Measurements from ENCODE around the gene MYH11.
"Not testable (repeated sequence)": the region's sequence is repeated elsewhere in the genome, so short reads cannot be mapped to it uniquely, and the experiment has no call there.

Gene MYH11

DNA sequence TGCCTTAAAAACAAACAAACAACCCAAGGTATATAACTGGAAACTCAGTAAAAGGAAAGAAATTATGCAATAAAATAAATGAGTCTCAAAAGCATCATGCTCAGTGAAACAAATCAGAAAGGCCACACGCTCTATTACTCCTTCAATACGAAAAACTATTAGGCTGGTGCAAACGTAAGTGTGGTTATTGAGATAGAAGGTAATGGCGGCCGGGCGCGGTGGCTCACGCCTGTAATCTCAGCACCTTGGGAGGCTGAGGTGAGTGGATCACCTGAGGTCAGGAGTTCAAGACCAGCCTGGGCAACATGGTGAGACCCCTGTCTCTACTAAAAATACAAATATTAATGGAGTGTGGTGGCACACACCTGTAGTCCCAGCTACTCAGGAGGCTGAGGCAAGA, 17.6 kb downstream of the MYH11 start:
- DNase-seq (ENCODE audit: low spot score): not testable (repeated sequence)

DNA sequence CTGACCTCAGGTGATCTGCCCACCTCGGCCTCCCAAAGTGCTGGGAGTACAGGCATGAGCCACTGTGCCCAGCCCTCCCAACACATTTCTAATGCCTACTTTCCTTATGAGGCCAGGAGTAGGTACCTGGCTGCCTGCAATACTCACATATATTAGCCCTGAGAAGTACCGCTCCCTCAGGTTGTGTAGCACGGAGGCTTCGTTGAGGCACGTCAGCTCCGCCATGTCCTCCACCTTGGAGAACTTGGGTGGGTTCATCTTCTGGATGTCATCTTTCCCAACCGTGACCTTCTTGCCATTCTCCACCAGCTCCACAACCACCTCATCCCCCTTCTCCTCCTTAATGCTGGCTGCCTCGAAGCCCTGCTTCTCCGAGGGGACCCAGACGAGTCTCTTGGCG, 19.1 kb downstream of the MYH11 start:
- no peak for DNase-seq (ENCODE audit: low spot score)

- no peak for DNase-seq (ENCODE audit: low spot score)
These were observed 19.7 kb downstream of the MYH11 start for GRCh38 chr16:15836965-15837611.

DNA sequence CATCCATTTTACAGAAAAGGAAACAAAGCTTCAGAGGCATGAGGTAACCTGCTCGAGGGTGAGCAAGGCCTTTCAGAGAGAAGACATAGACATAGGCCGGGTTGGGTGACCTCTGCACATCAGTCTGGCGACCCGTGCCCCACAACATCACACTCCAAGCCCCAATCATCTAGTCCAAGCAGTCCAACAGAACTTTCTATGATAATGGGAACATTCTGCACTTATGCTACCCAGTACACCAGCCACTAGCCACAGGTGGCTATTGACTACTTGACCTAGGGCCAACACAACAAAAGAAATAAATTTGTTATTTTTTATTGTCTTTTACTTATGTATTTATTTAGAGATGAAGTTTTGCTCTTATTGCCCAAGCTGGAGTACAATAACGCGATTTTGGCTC, 20.8 kb downstream of the MYH11 start:
- no peak for DNase-seq (ENCODE audit: low spot score)

GRCh38 chr16:15835136-15835878, 21.5 kb downstream of the MYH11 start:
- DNase-seq (ENCODE audit: low spot score): no peak

DNA sequence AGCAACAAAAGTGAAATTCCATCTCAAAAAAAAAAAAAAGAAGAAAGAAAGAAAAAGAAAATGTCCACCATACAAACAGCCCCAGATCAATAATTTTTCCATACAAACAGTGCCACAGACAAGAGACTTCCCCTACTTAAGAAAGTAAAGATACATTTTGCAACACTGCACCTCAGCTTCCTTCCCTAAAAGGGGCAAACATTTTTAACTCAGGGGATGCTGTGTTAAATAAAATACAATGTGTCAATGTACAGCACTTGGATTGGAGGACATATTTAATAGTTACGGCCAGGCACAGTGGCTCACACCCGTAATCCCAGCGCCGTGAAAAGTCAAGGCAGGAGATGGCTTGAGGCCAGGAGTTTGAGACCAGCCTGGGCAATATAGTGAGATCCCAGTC, 22.3 kb downstream of the MYH11 start:
- DNase-seq (ENCODE audit: low spot score): no peak

DNA sequence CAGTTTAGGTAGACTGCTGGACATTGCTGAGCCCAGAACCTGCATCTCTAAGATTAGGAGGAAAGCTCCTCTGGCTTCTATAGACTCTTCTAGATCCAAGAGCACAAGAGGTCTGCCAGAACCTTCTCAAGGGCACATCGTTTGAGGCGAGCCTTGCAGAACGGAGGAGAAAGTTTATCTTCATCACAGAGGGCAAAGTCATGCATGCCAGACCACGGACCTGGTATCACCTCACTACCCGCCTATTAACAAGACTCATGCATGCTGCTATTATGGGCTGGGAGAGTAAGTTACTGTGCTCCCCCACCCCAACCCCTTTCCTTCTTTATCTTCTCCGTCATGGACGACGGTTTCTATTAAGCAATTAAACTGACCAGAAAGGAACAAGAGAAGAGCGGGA, 23.3 kb downstream of the MYH11 start:
- no peak for DNase-seq (ENCODE audit: low spot score)

DNA sequence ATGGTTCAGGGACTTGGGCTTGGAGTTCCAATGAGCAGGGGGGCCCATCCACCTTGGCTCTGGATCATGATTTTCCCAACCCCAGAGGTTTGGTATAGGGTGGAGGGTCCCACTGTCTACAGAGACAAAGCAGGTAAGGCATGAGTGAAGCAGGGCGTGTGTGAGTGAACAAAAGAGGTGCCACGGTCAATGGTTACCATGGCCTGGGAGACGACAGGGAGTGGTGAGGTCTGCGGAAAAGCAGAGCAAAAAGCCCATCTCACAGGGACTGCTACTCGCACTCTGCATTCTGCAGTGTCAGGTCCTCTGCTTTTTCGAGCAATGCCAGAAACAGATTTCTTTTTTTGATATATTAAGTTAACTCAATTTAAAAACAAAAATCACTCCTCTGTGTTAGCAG, 24.6 kb downstream of the MYH11 start:
- DNase-seq (ENCODE audit: low spot score): no peak

GRCh38 chr16:15830832-15831451, 25.9 kb downstream of the MYH11 start:
- no peak for DNase-seq (ENCODE audit: low spot score)

- peak; percentile 51 for DNase-seq (ENCODE audit: low spot score)
These were observed 27.4 kb downstream of the MYH11 start for GRCh38 chr16:15829460-15829859.

- DNase-seq (ENCODE audit: low spot score): no peak
These were observed 29.0 kb downstream of the MYH11 start for GRCh38 chr16:15827709-15828343.

GRCh38 chr16:15827299-15827698, 29.5 kb downstream of the MYH11 start:
- no peak for DNase-seq (ENCODE audit: low spot score)

DNA sequence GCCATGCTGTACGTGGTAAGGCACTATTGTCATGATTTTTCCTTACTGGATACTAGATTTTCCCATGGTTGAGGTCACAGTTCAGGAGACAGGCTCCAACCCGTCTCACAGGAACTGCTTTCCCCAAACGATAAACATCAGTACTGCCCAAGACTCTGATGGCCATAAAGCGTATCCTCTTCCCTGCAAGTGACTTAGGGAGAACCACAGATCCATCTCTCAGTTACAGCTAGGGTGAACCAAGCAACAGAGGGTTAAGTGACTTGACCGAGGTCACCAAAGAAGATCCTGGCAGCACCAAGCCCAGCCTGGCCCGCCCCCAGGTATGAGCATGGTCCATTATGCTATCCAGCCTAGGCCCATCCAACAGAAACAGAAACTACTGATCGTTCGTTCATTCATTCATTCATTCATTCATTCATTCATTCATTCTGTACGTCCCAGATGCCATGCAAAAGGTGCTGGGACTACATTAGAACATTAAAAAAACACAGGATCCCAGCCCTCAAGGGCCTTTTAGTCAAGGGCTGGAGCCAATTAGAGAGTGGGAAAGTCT, 31.0 kb downstream of the MYH11 start:
- DNase-seq (ENCODE audit: low spot score): no peak

GRCh38 chr16:15822957-15823356, 33.9 kb downstream of the MYH11 start:
- no peak for DNase-seq (ENCODE audit: low spot score)

- no peak for DNase-seq (ENCODE audit: low spot score)
These were observed 36.0 kb downstream of the MYH11 start for GRCh38 chr16:15820837-15821236.

GRCh38 chr16:15819046-15819445, 37.8 kb downstream of the MYH11 start:
- DNase-seq (ENCODE audit: low spot score): no peak

- no peak for DNase-seq (ENCODE audit: low spot score)
These were observed 39.4 kb downstream of the MYH11 start for GRCh38 chr16:15817446-15817845.

GRCh38 chr16:15816228-15816627, 40.6 kb downstream of the MYH11 start:
- DNase-seq (ENCODE audit: low spot score): no peak

- DNase-seq (ENCODE audit: low spot score): not testable (repeated sequence)
These were observed 44.5 kb downstream of the MYH11 start for GRCh38 chr16:15812401-15812750.

- DNase-seq (ENCODE audit: low spot score): peak; percentile 90
These were observed 45.1 kb downstream of the MYH11 start for GRCh38 chr16:15811481-15812400.

- no peak for DNase-seq (ENCODE audit: low spot score)
These were observed 45.9 kb downstream of the MYH11 start for GRCh38 chr16:15810949-15811348.

GRCh38 chr16:15810411-15810810, 46.4 kb downstream of the MYH11 start:
- DNase-seq (ENCODE audit: low spot score): peak; percentile 49
